BJ (cell line): Measurements from ENCODE around the gene EIF2S1. TPM values are rescaled to one million over a fixed set of nuclear protein-coding genes. Genes with fewer than 3 reads are reported as not detected.
A peak's percentile ranks its signal among the peaks of the same experiment; 100 is the strongest.

Source experiments
- CTCF ChIA-PET: fragments of 350-600 bp; formaldehyde crosslinking; extraction: SDS; loops from one replicate; lab custom pipeline; 2021; ENCODE audit warnings: antibody characterized with exemption, inconsistent platforms; lab: Yijun Ruan, JAX
- POLR2A ChIA-PET: fragments of 300-600 bp; sonication (Branson Sonifier 250); formaldehyde crosslinking; extraction: SDS; loops from one replicate; lab custom pipeline; 2021; ENCODE audit warnings: antibody characterized with exemption; lab: Charles Lee
- DNase-seq: peaks from one replicate; pipeline ENCODE4 v3.0.0-alpha.2; 2011; ENCODE audit warnings: low read depth
- H3K27me3 ChIP-seq: 2 replicates; pipeline ENCODE4 v1.6.0; 2011; ENCODE audit warnings: low read length; ENCODE audit not compliant: control insufficient read depth, insufficient read depth
- H3K36me3 ChIP-seq: 2 replicates; pipeline ENCODE4 v1.5.1; 2011; ENCODE audit warnings: low read length; ENCODE audit not compliant: control insufficient read depth, insufficient read depth
- H3K4me3 ChIP-seq: 2 replicates; pipeline ENCODE4 v1.5.1; 2011; ENCODE audit warnings: low read depth, mild to moderate bottlenecking, control low read depth, low read length
- CTCF ChIP-seq: IDR thresholded peaks from 2 replicates; pipeline ENCODE4 v1.5.1; 2011; ENCODE audit warnings: low read depth, mild to moderate bottlenecking, control low read depth, inconsistent platforms, low read length, moderate library complexity; ENCODE audit not compliant: insufficient read depth
- polyA plus RNA-seq: library from polyadenylated mRNA; depleted of rRNA; stranded (reverse); fragments of >200 nt; gene quantifications from 2 replicates; pipeline ENCODE4 v1.2.3, GENCODE V29; 2011; rRNA removed
- small RNA-seq: library from RNA; depleted of rRNA; stranded (forward); fragments of <200 nt; gene quantifications from one replicate; pipeline ENCODE3, GENCODE V24; 2012; ENCODE audit warnings: low replicate concordance, low read depth; ENCODE audit not compliant: insufficient read length

Gene EIF2S1
- polyA plus RNA-seq, 1 experiment, result 34.4 TPM

- no peak overlapping the region for H3K4me3 ChIP-seq
- peak; percentile 28 for DNase-seq
- CTCF ChIA-PET, result interaction anchor here (0.9 to 10.2 kb wide), 10 partner anchors 10 to 281 kb away, joined by 3 to 280 read pairs (median 8); partner anchors contain the start of genes PIGH and PLEK2
- peaks cover 5% of the 10 kb centered on the region for H3K27me3 ChIP-seq
- H3K36me3 ChIP-seq, result no peaks in the 10 kb centered on the region
- no peak for TF ChIP-seq CTCF
- POLR2A ChIA-PET, result no interaction called here
Measured at GRCh38 chr14:67429510-67430205, 69.5 kb downstream of the EIF2S1 start.

- DNase-seq, result no peak
- no peak for TF ChIP-seq CTCF
- ChIA-PET CTCF (interaction anchor here (1.2 to 10.2 kb wide), 4 partner anchors 16 to 150 kb away, joined by 4 to 280 read pairs (median 84); partner anchors contain the start of gene PLEK2), POLR2A (no interaction called here)
- Histone ChIP-seq H3K27me3 (peaks cover 13% of the 10 kb centered on the region), H3K36me3 (no peaks in the 10 kb centered on the region), H3K4me3 (no peak overlapping the region)
Measured at GRCh38 chr14:67432050-67432564, 72.0 kb downstream of the EIF2S1 start.

- CTCF ChIA-PET, result interaction anchor here (1.0 to 1.2 kb wide), 3 partner anchors 8 to 31 kb away, joined by 3 to 5 read pairs (median 3); no protein-coding TSS in a partner anchor
- Histone ChIP-seq H3K4me3 (no peak overlapping the region), H3K27me3 (peaks cover 18% of the 10 kb centered on the region), H3K36me3 (no peaks in the 10 kb centered on the region)
- no peak for DNase-seq
- TF ChIP-seq CTCF, result no peak
- POLR2A ChIA-PET, result no interaction called here
Measured at GRCh38 chr14:67435603-67436002, 75.5 kb downstream of the EIF2S1 start.

Small RNAs within 50 kb of the gene (small RNA-seq; reads per million reads assigned to genes)
- not detected for gene RF00019

Other genes starting within 250 kb of the EIF2S1 start
- not detected in 2 replicates for gene GARIN2, start 170.9 kb upstream of the EIF2S1 start, polyA plus RNA-seq
- 9.3 and 17.5 TPM in 2 replicates for gene PALS1, start 118.9 kb upstream of the EIF2S1 start, polyA plus RNA-seq
- gene ATP6V1D, start 524 bp upstream of the EIF2S1 start, polyA plus RNA-seq, result 62.1 and 100 TPM in 2 replicates
- 2.2 and 3.1 TPM in 2 replicates for gene PLEK2, start 51.8 kb downstream of the EIF2S1 start, polyA plus RNA-seq
- gene TMEM229B, start 128.4 kb downstream of the EIF2S1 start, polyA plus RNA-seq, result 0.25 and 0.37 TPM in 2 replicates
- 0.16 and 0.53 TPM in 2 replicates for gene PLEKHH1, start 173.0 kb downstream of the EIF2S1 start, polyA plus RNA-seq
- gene PIGH, start 239.9 kb downstream of the EIF2S1 start, polyA plus RNA-seq, result 18.3 and 19.0 TPM in 2 replicates